Midbrain (tissue), 1 donor: ENCODE results near the gene NPAS2.

ENCODE experiments used
- DNase-seq: peaks from one replicate; lab custom pipeline; 2025; lab: John Stamatoyannopoulos, UW

The NPAS2 gene

GRCh38 chr2:100941646-100942240, 121.8 kb downstream of the NPAS2 start:
- DNase-seq = no peak

DNA sequence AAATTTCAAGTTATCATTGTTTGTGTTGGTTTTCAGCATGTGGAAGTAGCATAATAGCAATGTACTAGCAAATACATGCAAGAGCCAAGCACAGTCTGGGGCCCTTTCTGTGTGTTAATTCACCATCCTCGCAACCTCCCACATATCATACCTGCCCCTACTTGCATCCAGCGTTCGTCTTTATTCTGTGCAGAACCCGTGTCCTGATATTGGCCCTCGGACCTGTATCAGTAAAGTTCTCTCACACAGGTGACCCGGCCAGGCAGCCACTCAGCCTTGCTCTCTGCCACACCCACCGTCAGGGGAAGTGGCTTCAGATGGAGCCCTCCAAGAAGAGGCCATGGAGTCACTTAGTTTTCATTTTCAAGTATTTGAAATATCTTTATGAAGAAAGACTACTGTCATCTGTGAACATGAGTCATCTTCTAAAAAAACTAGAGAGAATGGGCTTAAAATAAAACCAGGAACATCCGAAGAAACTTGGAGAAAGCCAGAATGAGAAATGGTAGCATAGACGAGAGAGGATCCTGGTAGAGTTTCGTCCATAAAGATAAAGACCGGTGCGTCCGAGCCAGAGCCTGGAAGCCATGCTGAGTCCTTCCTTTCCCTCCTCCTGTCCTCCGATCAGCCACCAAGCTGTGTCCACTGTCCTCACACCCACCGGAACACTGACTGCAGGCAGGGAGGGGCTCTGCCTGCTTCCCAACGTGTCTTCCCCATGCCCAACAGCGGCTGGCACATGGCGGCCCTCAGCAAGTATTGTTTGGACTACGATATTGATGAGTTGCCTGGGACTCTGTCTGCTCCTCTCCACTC, 124.9 kb downstream of the NPAS2 start:
- no peak for DNase-seq

DNA sequence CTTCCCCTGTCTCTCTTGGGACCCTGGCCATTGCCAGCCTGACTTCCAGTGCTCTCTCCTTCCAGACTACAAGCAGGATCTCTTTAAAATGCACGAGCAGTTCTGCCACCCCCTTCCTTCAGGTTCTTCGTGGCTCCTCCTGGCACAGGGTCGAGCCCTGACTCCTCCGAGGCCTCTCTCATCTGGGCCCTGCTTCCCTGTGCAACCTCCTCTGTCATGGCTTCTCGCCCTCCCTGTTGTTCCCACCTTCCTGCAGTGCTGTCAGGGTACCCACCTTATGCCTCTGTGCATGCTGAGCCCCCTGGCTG, 125.4 kb downstream of the NPAS2 start:
- DNase-seq = no peak

- no peak for DNase-seq
These were observed 126.1 kb downstream of the NPAS2 start for GRCh38 chr2:100945930-100946607.

GRCh38 chr2:100948942-100949811, 129.2 kb downstream of the NPAS2 start:
- DNase-seq = no peak

DNA sequence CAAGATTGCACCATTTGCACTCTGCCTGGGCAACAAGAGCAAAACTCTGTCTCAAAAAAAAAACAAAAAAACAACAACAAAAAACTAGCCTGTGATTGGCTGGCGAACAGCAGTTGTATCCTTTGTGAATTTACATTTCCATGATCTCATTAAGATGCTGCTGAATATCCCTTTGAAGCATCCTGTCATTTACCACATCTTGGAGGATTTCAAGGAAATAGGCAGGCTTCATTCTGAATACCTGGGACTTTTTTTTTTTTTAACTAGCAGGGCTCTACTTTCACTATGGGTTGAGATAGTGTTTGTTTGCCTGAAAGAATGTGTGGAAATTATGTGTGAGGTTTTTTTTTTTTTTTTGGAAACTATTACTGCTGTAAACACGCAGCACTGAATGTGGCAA, 132.6 kb downstream of the NPAS2 start:
- DNase-seq = no peak

DNA sequence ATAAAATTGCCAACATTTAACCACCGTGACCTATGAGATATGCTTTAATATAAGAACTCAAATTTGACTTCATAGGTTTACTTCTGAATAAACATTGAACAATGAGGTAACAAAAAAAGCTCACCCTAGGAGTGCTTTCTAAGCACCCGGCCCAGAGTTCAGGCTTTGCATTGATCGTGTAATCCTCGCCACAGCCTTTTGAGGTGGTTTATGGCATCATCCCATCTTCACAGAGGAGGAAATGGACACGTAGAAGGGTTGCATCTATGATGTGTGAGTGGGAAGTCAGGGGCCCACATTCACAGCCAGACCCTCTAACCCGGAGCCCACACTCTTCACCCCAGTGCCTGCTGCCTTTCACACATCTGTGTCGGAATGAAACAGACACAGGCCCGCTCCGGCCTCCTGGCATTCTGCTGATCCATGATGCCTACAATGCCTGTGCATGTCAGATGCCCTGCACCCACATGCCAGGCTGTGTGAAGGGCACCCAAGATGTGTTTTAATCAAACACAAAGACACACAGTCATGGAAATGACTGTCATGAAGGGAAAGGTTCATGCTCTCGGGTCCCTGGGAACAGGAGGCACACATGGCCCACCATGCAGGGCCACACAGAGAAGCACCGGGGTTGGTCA, 133.6 kb downstream of the NPAS2 start:
- DNase-seq = no peak

DNA sequence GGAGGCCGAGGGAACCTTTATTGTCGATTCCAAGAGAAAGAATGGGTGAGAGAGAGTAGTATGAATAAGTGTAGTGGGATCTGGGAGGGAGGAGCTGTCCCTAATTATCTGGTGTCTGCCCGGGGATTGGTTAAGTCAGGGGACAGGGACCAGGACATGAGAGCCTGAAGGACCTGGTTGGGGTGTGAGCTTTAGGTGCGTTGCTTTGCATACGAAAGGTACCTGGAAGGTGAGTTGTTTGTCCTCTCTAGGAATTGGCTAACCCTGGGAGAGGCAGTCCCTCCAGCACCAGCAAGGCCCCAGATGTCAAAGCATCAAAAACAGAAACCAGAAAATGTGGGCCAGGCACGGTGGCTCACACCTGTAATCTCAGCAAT, 134.1 kb downstream of the NPAS2 start:
- no peak for DNase-seq

DNA sequence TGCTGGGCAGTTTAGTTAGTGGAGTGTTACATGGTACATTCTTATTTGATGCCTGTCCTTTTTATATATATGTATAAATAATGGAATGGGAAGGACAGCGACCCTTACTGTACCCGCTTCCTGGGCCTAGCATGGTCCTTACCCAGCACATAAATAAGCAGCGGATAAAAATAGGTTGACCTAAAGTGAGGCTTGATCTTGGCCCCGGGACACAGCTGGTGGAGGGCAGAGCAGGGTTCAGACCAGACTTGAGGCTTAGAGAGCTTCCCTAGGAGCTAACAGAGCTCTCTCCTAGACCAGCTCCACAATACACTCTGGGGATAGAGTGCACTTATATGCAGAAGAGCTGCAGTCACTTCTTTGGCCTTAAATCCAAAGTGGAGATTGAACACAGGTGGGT, 135.3 kb downstream of the NPAS2 start:
- no peak for DNase-seq

DNA sequence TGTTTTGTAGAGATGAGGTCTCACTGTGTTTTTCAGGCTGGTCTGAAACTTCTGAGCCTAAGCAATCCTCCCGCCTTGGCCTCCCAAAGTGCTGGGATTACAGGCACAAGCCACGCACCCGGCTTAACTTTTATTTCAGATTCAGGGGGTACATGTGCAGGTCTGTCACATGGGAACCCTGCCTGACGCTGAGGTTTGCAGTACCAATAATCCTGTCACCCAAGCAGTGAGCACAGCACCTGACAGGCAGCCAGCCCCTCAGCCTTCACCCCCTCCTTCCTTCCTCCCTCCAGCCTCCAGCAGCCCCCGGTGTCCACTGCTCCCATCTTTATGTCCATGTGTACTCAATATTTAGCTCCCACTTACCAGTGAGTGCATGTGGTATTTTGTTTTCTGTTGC, 136.1 kb downstream of the NPAS2 start:
- DNase-seq = no peak

- DNase-seq = peak; percentile 60
These were observed 138.2 kb downstream of the NPAS2 start for GRCh38 chr2:100957996-100958653.

DNA sequence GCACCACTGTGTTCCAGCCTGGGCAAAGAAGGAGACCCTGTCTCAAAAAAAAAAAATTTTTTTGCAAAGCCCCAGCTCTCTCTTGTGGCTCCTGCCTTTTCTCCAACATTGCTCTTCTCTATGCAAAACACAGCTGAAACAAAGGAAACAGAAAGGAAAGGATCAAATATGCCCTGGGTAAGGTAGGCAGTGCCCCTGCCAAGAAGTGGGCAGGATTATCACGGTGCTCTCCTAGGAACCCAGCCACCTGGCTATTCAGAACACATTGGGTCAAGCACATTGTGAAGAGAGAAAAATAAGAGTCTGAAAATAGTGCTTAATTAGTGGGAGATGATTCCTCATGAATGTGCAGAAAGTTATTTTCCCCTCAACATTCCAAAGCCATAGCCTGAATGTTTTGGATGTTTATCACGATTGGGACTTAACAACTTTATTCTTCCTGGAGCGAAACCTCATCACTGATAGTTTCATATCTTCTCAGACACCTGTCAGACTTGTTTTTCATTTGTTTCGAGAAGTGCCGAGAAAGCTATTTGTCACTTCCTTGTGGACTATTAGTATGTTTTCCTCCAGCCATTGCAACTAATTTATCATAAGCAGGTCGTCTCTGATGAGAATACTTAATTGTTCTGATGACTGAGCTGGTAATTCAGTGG, 139.4 kb downstream of the NPAS2 start:
- DNase-seq = no peak

DNA sequence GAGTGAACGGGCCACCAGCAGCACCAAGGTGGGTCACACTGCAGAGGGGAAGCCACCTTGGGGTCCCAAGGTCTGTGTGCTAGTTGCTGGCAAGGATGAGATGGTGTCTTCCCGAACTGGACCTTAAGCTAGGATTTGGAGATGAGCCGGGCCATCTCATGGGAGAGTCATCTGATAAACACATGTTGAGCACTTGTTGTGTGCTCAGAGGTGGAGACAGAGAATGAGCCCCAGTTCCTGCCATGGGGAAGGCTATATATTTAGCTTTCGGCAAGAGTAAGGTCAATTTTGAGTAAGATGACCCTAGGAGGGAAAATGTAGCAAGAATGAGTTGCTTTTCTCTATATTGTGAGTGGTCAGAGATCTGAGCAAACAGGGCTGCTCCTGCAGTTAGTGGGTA, 140.7 kb downstream of the NPAS2 start:
- DNase-seq = no peak

- no peak for DNase-seq
These were observed 142.6 kb downstream of the NPAS2 start for GRCh38 chr2:100962366-100963025.

DNA sequence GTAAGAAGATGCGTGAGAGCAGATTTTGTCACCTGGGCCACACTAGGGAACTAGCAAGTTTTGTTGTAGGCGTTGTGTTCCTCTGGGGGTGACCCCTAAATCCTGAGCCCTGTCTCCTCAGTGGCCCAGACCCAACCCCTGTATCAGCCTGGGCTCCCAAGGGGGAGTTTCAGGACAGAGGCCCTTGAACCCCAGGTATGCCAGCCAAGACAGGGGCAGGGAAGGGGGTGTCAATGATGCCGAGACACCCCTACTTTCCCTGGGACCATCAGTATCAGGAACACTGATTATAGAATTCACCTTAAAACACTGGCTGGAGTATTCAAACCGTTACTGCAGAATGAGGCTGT, 143.1 kb downstream of the NPAS2 start:
- DNase-seq = no peak

DNA sequence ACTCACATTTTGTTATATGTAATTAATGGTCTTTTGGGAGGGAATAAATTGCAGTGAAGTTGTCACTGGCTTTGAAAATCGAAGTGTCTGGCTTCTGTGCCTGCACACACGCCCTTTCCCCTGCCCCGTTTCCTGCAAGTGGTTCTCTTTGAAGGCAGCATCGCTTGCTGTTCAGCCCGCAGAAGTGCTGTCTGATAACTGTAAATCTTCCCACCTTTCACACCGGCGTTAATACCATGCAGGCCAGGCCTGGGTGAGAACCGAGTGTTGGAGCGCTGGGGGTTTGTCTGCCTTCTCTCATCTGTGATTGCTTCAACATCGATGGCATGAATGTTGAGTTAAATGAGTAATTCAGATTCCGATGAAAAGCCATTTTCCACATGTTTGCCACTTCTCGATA, 144.3 kb downstream of the NPAS2 start:
- no peak for DNase-seq

- DNase-seq = no peak
These were observed 144.8 kb downstream of the NPAS2 start for GRCh38 chr2:100964681-100965169.

DNA sequence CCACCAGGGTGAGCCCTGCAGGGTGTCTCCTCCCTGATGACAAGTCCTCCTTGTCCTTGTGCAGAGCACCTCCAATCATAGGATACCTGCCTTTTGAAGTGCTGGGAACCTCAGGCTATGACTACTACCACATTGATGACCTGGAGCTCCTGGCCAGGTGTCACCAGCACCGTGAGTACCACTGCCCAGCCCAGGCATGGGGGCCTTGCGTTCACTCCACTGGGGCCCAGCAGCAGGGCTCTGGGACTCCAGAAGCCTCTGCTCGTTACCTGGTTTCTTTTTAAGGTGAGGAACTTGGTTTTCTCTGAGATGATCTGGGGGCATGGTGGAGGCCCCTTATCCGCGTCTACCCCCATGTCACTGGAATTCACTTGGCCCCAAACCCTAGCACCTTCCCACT, 145.7 kb downstream of the NPAS2 start:
- no peak for DNase-seq

DNA sequence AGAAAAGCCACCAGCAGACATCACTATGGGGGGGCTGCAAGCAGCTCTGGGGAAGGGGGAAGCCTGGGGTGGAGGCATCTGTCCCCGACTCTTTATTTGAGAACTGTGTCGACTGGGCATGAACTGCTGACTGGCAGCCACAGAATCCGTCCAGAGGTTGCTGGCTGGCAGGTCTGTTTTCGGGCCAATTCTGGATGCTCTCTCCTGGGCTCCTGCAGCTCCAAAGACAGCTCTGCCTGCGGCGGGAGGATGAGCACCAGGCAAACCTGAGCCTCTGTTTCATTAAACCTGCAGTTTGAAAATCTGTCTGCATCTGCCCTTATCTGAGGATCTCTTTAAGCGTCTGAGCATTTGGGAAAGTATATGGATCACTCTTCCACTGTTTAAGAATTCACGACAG, 147.8 kb downstream of the NPAS2 start:
- no peak for DNase-seq
